OCI-LY3 (cell line): ENCODE results near the gene ADGRG4.

Source experiments
- H2AFZ ChIP-seq: fragments of 200-600, 300-600 bp; shearing (Covaris generic); 2 replicates; pipeline ENCODE4 v1.6.0; 2014; ENCODE audit warnings: antibody characterized with exemption, low read depth, low read length
- H3K27ac ChIP-seq: fragments of 200-600, 300-600 bp; sonication (generic); 2 replicates; pipeline ENCODE4 v1.5.1; 2014; ENCODE audit warnings: mild to moderate bottlenecking, low read length, moderate library complexity, mixed read lengths
- H3K27me3 ChIP-seq: fragments of 200-600, 300-600 bp; sonication (generic); 2 replicates; pipeline ENCODE4 v1.6.1; 2014; ENCODE audit warnings: low read depth, low read length, mixed read lengths
- H3K36me3 ChIP-seq: fragments of 200-600, 300-600 bp; sonication (generic); replicated peaks from 2 replicates; pipeline ENCODE3; 2014; ENCODE audit warnings: low read depth, low read length, mixed read lengths
- H3K4me1 ChIP-seq: fragments of 300-600, 200-600 bp; sonication (generic); 2 replicates; pipeline ENCODE4 v1.6.1; 2014; ENCODE audit warnings: low read length, mixed read lengths
- H3K4me2 ChIP-seq: fragments of 200-600, 300-600 bp; sonication (generic); 2 replicates; pipeline ENCODE4 v1.6.1; 2014; ENCODE audit warnings: low read length, mixed read lengths
- H3K4me3 ChIP-seq: fragments of 300-600, 200-600 bp; sonication (generic); 2 replicates; pipeline ENCODE4 v1.5.1; 2014; ENCODE audit warnings: antibody characterized with exemption, mild to moderate bottlenecking, low read length, moderate library complexity
- H3K79me2 ChIP-seq: fragments of 300-600, 200-600 bp; shearing (Covaris generic); 2 replicates; pipeline ENCODE4 v1.6.1; 2014; ENCODE audit warnings: mild to moderate bottlenecking, low read length, mixed read lengths
- H3K9ac ChIP-seq: fragments of 300-600, 200-600 bp; shearing (Covaris generic); 2 replicates; pipeline ENCODE4 v1.6.0; 2014; ENCODE audit warnings: mild to moderate bottlenecking, low read length, moderate library complexity
- H3K9me3 ChIP-seq: fragments of 200-600, 300-600 bp; shearing (Covaris generic); 2 replicates; pipeline ENCODE4 v1.6.1; 2014; ENCODE audit warnings: low read length, mixed read lengths; ENCODE audit not compliant: insufficient read depth
- H4K20me1 ChIP-seq: fragments of 200-600, 300-600 bp; sonication (generic); 2 replicates; pipeline ENCODE4 v1.6.1; 2016; ENCODE audit warnings: low read length, mixed read lengths; ENCODE audit not compliant: insufficient read depth
- EZH2phosphoT487 ChIP-seq: fragments of 200-600 bp; shearing (Covaris generic); IDR thresholded peaks from 2 replicates; pipeline ENCODE4 v1.6.1; 2018; ENCODE audit warnings: antibody characterized with exemption, mixed run types, low read depth
- TF ChIP-seq, protein P1 (sequence below): fragments of 200-600, 300-600 bp; sonication (generic); IDR thresholded peaks from 2 replicates; pipeline ENCODE4 v1.5.1; 2014; ENCODE audit warnings: antibody characterized with exemption, low read length, low read depth

Gene ADGRG4

GRCh38 chrX:136339702-136340101 lies 38.9 kb downstream of the ADGRG4 start:
- no peaks in the 10 kb centered on the region for H3K36me3 ChIP-seq
- no peak overlapping the region for H3K27ac ChIP-seq
- no peak overlapping the region for H3K4me2 ChIP-seq
- H3K4me3 ChIP-seq, result no peak overlapping the region
- no peaks in the 10 kb centered on the region for H3K27me3 ChIP-seq
- H3K79me2 ChIP-seq, result no peaks in the 10 kb centered on the region
- no peaks in the 10 kb centered on the region for H3K4me1 ChIP-seq
- H3K9ac ChIP-seq, result no peak overlapping the region
- no peak for TF ChIP-seq EZH2phosphoT487
- TF ChIP-seq, protein P1, sequence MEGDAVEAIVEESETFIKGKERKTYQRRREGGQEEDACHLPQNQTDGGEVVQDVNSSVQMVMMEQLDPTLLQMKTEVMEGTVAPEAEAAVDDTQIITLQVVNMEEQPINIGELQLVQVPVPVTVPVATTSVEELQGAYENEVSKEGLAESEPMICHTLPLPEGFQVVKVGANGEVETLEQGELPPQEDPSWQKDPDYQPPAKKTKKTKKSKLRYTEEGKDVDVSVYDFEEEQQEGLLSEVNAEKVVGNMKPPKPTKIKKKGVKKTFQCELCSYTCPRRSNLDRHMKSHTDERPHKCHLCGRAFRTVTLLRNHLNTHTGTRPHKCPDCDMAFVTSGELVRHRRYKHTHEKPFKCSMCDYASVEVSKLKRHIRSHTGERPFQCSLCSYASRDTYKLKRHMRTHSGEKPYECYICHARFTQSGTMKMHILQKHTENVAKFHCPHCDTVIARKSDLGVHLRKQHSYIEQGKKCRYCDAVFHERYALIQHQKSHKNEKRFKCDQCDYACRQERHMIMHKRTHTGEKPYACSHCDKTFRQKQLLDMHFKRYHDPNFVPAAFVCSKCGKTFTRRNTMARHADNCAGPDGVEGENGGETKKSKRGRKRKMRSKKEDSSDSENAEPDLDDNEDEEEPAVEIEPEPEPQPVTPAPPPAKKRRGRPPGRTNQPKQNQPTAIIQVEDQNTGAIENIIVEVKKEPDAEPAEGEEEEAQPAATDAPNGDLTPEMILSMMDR, result no peak
- H2AFZ ChIP-seq, result no peak overlapping the region
- H4K20me1 ChIP-seq, result no peaks in the 10 kb centered on the region
- no peaks in the 10 kb centered on the region; the same call in 1 of the 2 replicates for H3K9me3 ChIP-seq

GRCh38 chrX:136344320-136344719 lies 43.6 kb downstream of the ADGRG4 start:
- Histone ChIP-seq H3K9ac (no peak overlapping the region), H3K9me3 (no peaks in the 10 kb centered on the region), H4K20me1 (no peaks in the 10 kb centered on the region), H3K27me3 (no peaks in the 10 kb centered on the region), H3K79me2 (no peaks in the 10 kb centered on the region), H3K27ac (no peak overlapping the region), H3K4me1 (no peaks in the 10 kb centered on the region), H3K4me2 (no peak overlapping the region), H2AFZ (no peak overlapping the region), H3K36me3 (no peaks in the 10 kb centered on the region), H3K4me3 (no peak overlapping the region)
- TF ChIP-seq, protein P1, result no peak
- TF ChIP-seq EZH2phosphoT487, result no peak

DNA sequence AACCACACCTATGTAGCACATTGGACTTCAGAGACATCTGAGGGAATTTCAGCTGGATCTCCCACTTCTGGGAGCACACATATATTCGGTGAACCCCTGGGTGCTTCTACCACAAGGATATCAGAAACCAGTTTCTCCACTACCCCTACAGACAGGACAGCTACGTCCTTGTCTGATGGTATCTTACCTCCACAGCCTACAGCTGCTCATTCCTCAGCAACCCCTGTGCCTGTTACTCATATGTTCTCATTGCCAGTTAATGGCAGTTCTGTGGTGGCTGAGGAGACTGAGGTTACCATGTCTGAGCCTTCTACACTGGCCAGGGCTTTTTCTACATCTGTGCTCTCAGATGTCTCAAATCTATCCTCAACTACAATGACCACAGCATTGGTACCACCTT lies 45.7 kb downstream of the ADGRG4 start:
- H3K4me3 ChIP-seq, result no peak overlapping the region
- no peak overlapping the region for H3K4me2 ChIP-seq
- H3K27me3 ChIP-seq, result no peaks in the 10 kb centered on the region
- no peaks in the 10 kb centered on the region for H3K36me3 ChIP-seq
- H3K9me3 ChIP-seq, result no peaks in the 10 kb centered on the region
- no peak overlapping the region for H3K27ac ChIP-seq
- TF ChIP-seq, protein P1, result no peak
- no peaks in the 10 kb centered on the region for H3K4me1 ChIP-seq
- H3K79me2 ChIP-seq, result no peaks in the 10 kb centered on the region
- H2AFZ ChIP-seq, result no peak overlapping the region
- no peaks in the 10 kb centered on the region for H4K20me1 ChIP-seq
- no peak overlapping the region for H3K9ac ChIP-seq

- Histone ChIP-seq H3K79me2 (no peaks in the 10 kb centered on the region), H3K27ac (no peak overlapping the region), H4K20me1 (no peaks in the 10 kb centered on the region), H3K27me3 (no peaks in the 10 kb centered on the region), H3K36me3 (no peaks in the 10 kb centered on the region), H3K4me1 (no peaks in the 10 kb centered on the region), H3K4me3 (no peak overlapping the region), H3K9ac (no peak overlapping the region), H3K4me2 (no peak overlapping the region), H2AFZ (no peak overlapping the region), H3K9me3 (no peaks in the 10 kb centered on the region)
- no peak for TF ChIP-seq EZH2phosphoT487
These were observed 46.9 kb downstream of the ADGRG4 start for GRCh38 chrX:136347706-136348105.
